Neutrophil (primary cell): ENCODE data around the gene JPT2.

Source experiments
- H3K27ac ChIP-seq: fragments of 200-600 bp; sonication (generic); 2 replicates; pipeline ENCODE4 v1.5.1; 2016; ENCODE audit warnings: mild to moderate bottlenecking, moderate library complexity
- H3K27me3 ChIP-seq: fragments of 200-600 bp; sonication (generic); 2 replicates; pipeline ENCODE4 v1.6.0; 2016; ENCODE audit warnings: mild to moderate bottlenecking
- H3K36me3 ChIP-seq: fragments of 200-600 bp; sonication (generic); 2 replicates; pipeline ENCODE4 v1.5.1; 2017
- H3K4me1 ChIP-seq, 2 experiments: fragments of 200-600 bp in 1 of 2; sonication (generic) in 1 of 2; 1 replicate in 1 of 2; 2 replicates in 1 of 2; pipeline versions ENCODE4 v1.5.1 to v1.6.1; 2013 to 2016; ENCODE audit warnings: low read depth in 1 of 2, low read length in 1 of 2, mild to moderate bottlenecking in 1 of 2, moderate library complexity in 1 of 2; ENCODE audit not compliant: control insufficient read depth in 1 of 2, insufficient read depth in 1 of 2
- H3K4me3 ChIP-seq, 2 experiments: fragments of 200-600 bp in 1 of 2; sonication (generic) in 1 of 2; 1 replicate in 1 of 2; 2 replicates in 1 of 2; pipeline ENCODE4 v1.5.1; 2013 to 2016; ENCODE audit warnings: low read depth in 1 of 2, low read length in 1 of 2, mild to moderate bottlenecking in 1 of 2, moderate library complexity in 1 of 2
- H3K9me3 ChIP-seq: fragments of 200-600 bp; sonication (generic); 2 replicates; pipeline ENCODE4 v1.5.1; 2016
- CTCF ChIP-seq: fragments of 200-600 bp; sonication (generic); IDR thresholded peaks from 2 replicates; pipeline ENCODE4 v1.5.1; 2016; ENCODE audit warnings: antibody characterized with exemption

The JPT2 gene

GRCh38 chr16:1723450-1724147, 45.5 kb downstream of the JPT2 start:
- peak overlapping the region; percentile 76 for H3K27ac ChIP-seq

GRCh38 chr16:1724491-1724890, 46.4 kb downstream of the JPT2 start:
- H3K27me3 ChIP-seq = no peaks in the 10 kb centered on the region
- H3K9me3 ChIP-seq = no peaks in the 10 kb centered on the region
- H3K4me1 ChIP-seq = peaks cover 26 to 34% of the 10 kb centered on the region in 2 experiments
- no peak overlapping the region for H3K4me3 ChIP-seq
- no peak overlapping the region for H3K27ac ChIP-seq
- H3K36me3 ChIP-seq = peaks cover 46% of the 10 kb centered on the region
- no peak for TF ChIP-seq CTCF

More at GRCh38 chr16:1723450-1724147, 45.5 kb downstream of the JPT2 start:
- peaks cover 28 to 34% of the 10 kb centered on the region in 2 experiments for H3K4me1 ChIP-seq
- no peak overlapping the region for H3K4me3 ChIP-seq
- TF ChIP-seq CTCF = peak; percentile 73
- peaks cover 38% of the 10 kb centered on the region for H3K36me3 ChIP-seq
- no peaks in the 10 kb centered on the region for H3K9me3 ChIP-seq
- no peaks in the 10 kb centered on the region for H3K27me3 ChIP-seq

- Histone ChIP-seq H3K27me3 (no peaks in the 10 kb centered on the region), H3K36me3 (peaks cover 60% of the 10 kb centered on the region), H3K4me1 (peaks cover 22 to 26% of the 10 kb centered on the region in 2 experiments), H3K9me3 (no peaks in the 10 kb centered on the region), H3K27ac (no peak overlapping the region), H3K4me3 (no peak overlapping the region)
- no peak for TF ChIP-seq CTCF
Observed at GRCh38 chr16:1726661-1727502, 48.8 kb downstream of the JPT2 start.

GRCh38 chr16:1727651-1728624, 49.9 kb downstream of the JPT2 start:
- Histone ChIP-seq H3K27ac (no peak overlapping the region), H3K36me3 (peaks cover 70% of the 10 kb centered on the region)
- TF ChIP-seq CTCF = no peak

GRCh38 chr16:1729026-1729425, 50.9 kb downstream of the JPT2 start:
- Histone ChIP-seq H3K27me3 (no peaks in the 10 kb centered on the region), H3K36me3 (peaks cover 81% of the 10 kb centered on the region), H3K4me1 (peaks cover 7 to 9% of the 10 kb centered on the region in 2 experiments), H3K9me3 (no peaks in the 10 kb centered on the region), H3K4me3 (no peak overlapping the region), H3K27ac (no peak overlapping the region)
- TF ChIP-seq CTCF = no peak

More at GRCh38 chr16:1727651-1728624, 49.9 kb downstream of the JPT2 start:
- Histone ChIP-seq H3K4me3 (no peak overlapping the region), H3K9me3 (no peaks in the 10 kb centered on the region), H3K27me3 (no peaks in the 10 kb centered on the region), H3K4me1 (peaks cover 12 to 16% of the 10 kb centered on the region in 2 experiments)
